HCT116 (cell line): ENCODE measurements around the gene GGT7. TPM values are rescaled to one million over a fixed set of nuclear protein-coding genes. Genes with fewer than 3 reads are reported as not detected.
A peak's percentile ranks its signal among the peaks of the same experiment; 100 is the strongest.

Source experiments
- ATAC-seq: fragments of 200-7000 bp; cut with Tn5 transposase; 2 replicates; pipeline ENCODE4 v1.9.1; 2020; ENCODE audit warnings: mild to moderate bottlenecking, moderate library complexity
- BruUV-seq: library from RNA; stranded (reverse); fragments of 400-500 nt; replicated peaks from 2 replicates; lab custom pipeline; 2021; lab: Mats Ljungman, UMichigan
- CTCF ChIA-PET: fragments of 300-600 bp; sonication (Branson Sonifier 250); formaldehyde crosslinking; loops from one replicate; lab custom pipeline; 2021; ENCODE audit warnings: antibody characterized with exemption; lab: Charles Lee
- POLR2A ChIA-PET: fragments of 300-600, 350-600 bp; sonication (Branson Sonifier 250); formaldehyde crosslinking; loops from one replicate; lab custom pipeline; 2021; ENCODE audit warnings: antibody characterized with exemption; lab: Charles Lee
- RAD21 ChIA-PET, 2 experiments: fragments of 300-600 bp; sonication (Branson Sonifier 250); formaldehyde crosslinking; loops; one replicate each; lab custom pipeline; 2023; ENCODE audit warnings: low total read pairs in 2 of 2; ENCODE audit not compliant: uncharacterized antibody in 2 of 2, unreplicated experiment in 2 of 2, low non-redundant PET in 1 of 2; lab: Charles Lee
- DNase-seq: peaks from one replicate; pipeline ENCODE4 v3.0.0-alpha.2; 2010; ENCODE audit warnings: low read depth, low spot score
- H2AFZ ChIP-seq: fragments of 200-600 bp; shearing (Covaris generic), sonication (generic); 2 replicates; pipeline ENCODE4 v1.6.1; 2017; ENCODE audit warnings: low read depth, mixed run types, mixed read lengths, antibody characterized with exemption, low read length; ENCODE audit not compliant: poor library complexity, severe bottlenecking
- H3K27ac ChIP-seq: 2 replicates; pipeline ENCODE4 v1.5.1; 2012; ENCODE audit warnings: low read depth, low read length
- H3K27me3 ChIP-seq: fragments of 200-600 bp; sonication (generic); 2 replicates; pipeline ENCODE4 v1.6.1; 2016; ENCODE audit warnings: mixed run types, low read length, mixed read lengths; ENCODE audit not compliant: insufficient read depth
- H3K36me3 ChIP-seq, 2 experiments: fragments of 200-500 bp in 1 of 2; fragments of 200-600 bp in 1 of 2; sonication (Bioruptor generic) in 1 of 2; sonication (generic) in 1 of 2; 2 replicates each; pipeline versions ENCODE4 v1.5.1 to v1.6.1; 2014 to 2016; ENCODE audit warnings: low read length in 2 of 2, inconsistent platforms in 1 of 2, mixed read lengths in 1 of 2, mixed run types in 1 of 2; ENCODE audit not compliant: insufficient read depth in 2 of 2, control insufficient read depth in 1 of 2
- H3K4me1 ChIP-seq, 2 experiments: fragments of 200-600 bp in 1 of 2; sonication (generic) in 1 of 2; 2 replicates each; pipeline versions ENCODE4 v1.5.1 to v1.6.1; 2012 to 2017; ENCODE audit warnings: low read length in 2 of 2, inconsistent platforms in 1 of 2, mild to moderate bottlenecking in 1 of 2, mixed read lengths in 1 of 2, mixed run types in 1 of 2, moderate library complexity in 1 of 2; ENCODE audit not compliant: insufficient read depth in 2 of 2, control insufficient read depth in 1 of 2
- H3K4me2 ChIP-seq: fragments of 200-600 bp; sonication (generic); 2 replicates; pipeline ENCODE4 v1.6.1; 2017; ENCODE audit warnings: mixed run types, low read length, mixed read lengths
- H3K4me3 ChIP-seq, 2 experiments: fragments of 200-600 bp in 1 of 2; sonication (generic) in 1 of 2; replicated peaks in 1 of 2; 2 replicates each; pipeline ENCODE4 v1.5.1; 2011 to 2016; ENCODE audit warnings: low read length in 2 of 2, control low read depth in 1 of 2, low read depth in 1 of 2, mild to moderate bottlenecking in 1 of 2, mixed read lengths in 1 of 2, mixed run types in 1 of 2
- H3K79me2 ChIP-seq: fragments of 200-600 bp; sonication (generic); 2 replicates; pipeline ENCODE4 v1.6.1; 2017; ENCODE audit warnings: mild to moderate bottlenecking, mixed run types, low read length, moderate library complexity, mixed read lengths; ENCODE audit not compliant: insufficient read depth
- H3K9ac ChIP-seq: fragments of 200-600 bp; sonication (generic); 2 replicates; pipeline ENCODE4 v1.6.1; 2016; ENCODE audit warnings: low read length, mixed read lengths
- H3K9me2 ChIP-seq: fragments of 200-600 bp; sonication (generic), shearing (Covaris generic); 2 replicates; pipeline ENCODE4 v1.6.1; 2017; ENCODE audit warnings: mixed run types, mild to moderate bottlenecking, moderate library complexity; ENCODE audit not compliant: insufficient read depth
- H3K9me3 ChIP-seq, 2 experiments: fragments of 200-500 bp in 1 of 2; fragments of 200-600 bp in 1 of 2; sonication (Bioruptor generic) in 1 of 2; sonication (generic) in 1 of 2; 2 replicates each; pipeline ENCODE4 v1.6.1; 2014 to 2017; ENCODE audit warnings: low read length in 2 of 2, mixed read lengths in 2 of 2, inconsistent platforms in 1 of 2, low read depth in 1 of 2, mild to moderate bottlenecking in 1 of 2, mixed run types in 1 of 2, moderate library complexity in 1 of 2; ENCODE audit not compliant: control insufficient read depth in 1 of 2, insufficient read depth in 1 of 2
- H4K20me1 ChIP-seq: fragments of 200-600 bp; sonication (generic), shearing (Covaris generic); 2 replicates; pipeline ENCODE4 v1.6.1; 2017; ENCODE audit warnings: mixed run types, mild to moderate bottlenecking, moderate library complexity; ENCODE audit not compliant: insufficient read depth
- ATF3 ChIP-seq: IDR thresholded peaks from 2 replicates; pipeline ENCODE4 v1.6.1; 2012
- CEBPB ChIP-seq: IDR thresholded peaks from 2 replicates; pipeline ENCODE4 v1.6.1; 2012; ENCODE audit warnings: low read depth
- EZH2 ChIP-seq: fragments of 200-600 bp; sonication (generic); IDR thresholded peaks from 2 replicates; pipeline ENCODE4 v1.6.1; 2017; ENCODE audit warnings: antibody characterized with exemption, mixed run types
- EZH2phosphoT487 ChIP-seq: fragments of 200-600 bp; IDR thresholded peaks from 2 replicates; pipeline ENCODE4 v1.6.1; 2018; ENCODE audit warnings: antibody characterized with exemption, borderline replicate concordance
- FOSL1 ChIP-seq: IDR thresholded peaks from 2 replicates; pipeline ENCODE4 v1.6.1; 2012; ENCODE audit warnings: low read depth
- RAD21 ChIP-seq: IDR thresholded peaks from 2 replicates; pipeline ENCODE4 v1.6.1; 2012; ENCODE audit warnings: low read depth, mild to moderate bottlenecking
- SIN3A ChIP-seq: IDR thresholded peaks from 2 replicates; pipeline ENCODE4 v1.6.1; 2012; ENCODE audit warnings: low read depth
- SP1 ChIP-seq: IDR thresholded peaks from 2 replicates; pipeline ENCODE4 v1.6.1; 2012; ENCODE audit warnings: low read depth
- SRF ChIP-seq: IDR thresholded peaks from 2 replicates; pipeline ENCODE4 v1.6.1; 2012; ENCODE audit warnings: low read depth
- TCF7L2 ChIP-seq: IDR thresholded peaks from 2 replicates; pipeline ENCODE4 v1.7.0; 2011; ENCODE audit warnings: borderline replicate concordance, inconsistent platforms; ENCODE audit not compliant: insufficient read depth, insufficient read length; ENCODE audit errors: extremely low read depth
- YY1 ChIP-seq: IDR thresholded peaks from 2 replicates; pipeline ENCODE4 v1.6.1; 2011; ENCODE audit warnings: low read length, low read depth, moderate library complexity, mild to moderate bottlenecking; ENCODE audit not compliant: insufficient replicate concordance; ENCODE audit errors: extremely low read depth
- ZFX ChIP-seq: fragments of 450-650 bp; IDR thresholded peaks from 2 replicates; pipeline ENCODE4 v1.6.1; 2017
- ZNF274 ChIP-seq: fragments of 200-500 bp; sonication (Bioruptor generic); IDR thresholded peaks from 2 replicates; pipeline ENCODE4 v1.6.1; 2014; ENCODE audit warnings: mild to moderate bottlenecking, low read depth, low read length, inconsistent platforms
- intact Hi-C: fragments of 100-400 bp; cut with micrococcal nuclease; formaldehyde crosslinking; loops from 2 replicates; pipeline ENCODE4 v1.10.0; 2022
- total RNA-seq: library from RNA; stranded (reverse); gene quantifications from one replicate; pipeline ENCODE4 v1.2.1, GENCODE V29; 2021; ENCODE audit not compliant: unreplicated experiment
- TF ChIP-seq, protein P1 (sequence below), 3 experiments: fragments of 200-600 bp in 1 of 3; sonication (generic) in 1 of 3; IDR thresholded peaks in 2 of 3; conservative IDR thresholded peaks in 1 of 3; 2 replicates each; pipeline ENCODE4 v1.5.1; 2012 to 2017; ENCODE audit warnings: low read depth in 2 of 3, low read length in 2 of 3, antibody characterized with exemption in 1 of 3, borderline replicate concordance in 1 of 3, control low read depth in 1 of 3, mild to moderate bottlenecking in 1 of 3, mixed read lengths in 1 of 3, mixed run types in 1 of 3, moderate library complexity in 1 of 3; ENCODE audit not compliant: insufficient read depth in 1 of 3
- TF ChIP-seq, protein P2 (sequence below): IDR thresholded peaks from 2 replicates; pipeline ENCODE4 v1.6.1; 2012

Gene GGT7
- total RNA-seq, 1 experiment from 2014 or later, result 9.4 TPM

DNA sequence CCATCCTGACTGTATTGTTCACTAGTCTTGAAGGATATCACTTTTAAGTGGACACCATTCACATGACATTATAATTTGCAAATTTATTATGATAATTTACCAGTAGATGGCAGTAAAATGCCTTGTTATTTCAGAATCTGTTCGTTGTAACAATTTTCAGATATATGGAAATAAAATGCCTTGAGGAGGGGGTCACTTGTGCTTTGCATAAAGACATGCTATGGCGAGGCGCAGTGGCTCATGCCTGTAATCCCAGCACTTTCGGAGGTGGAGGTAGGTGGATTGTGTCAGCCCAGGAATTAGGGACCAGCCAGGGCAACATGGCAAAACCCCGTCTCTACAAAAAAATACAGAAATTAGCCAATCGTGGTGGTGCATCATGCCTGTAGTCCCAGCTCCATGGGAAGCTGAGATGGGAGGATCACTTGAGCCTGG, 38.2 kb downstream of the GGT7 start:
- Histone ChIP-seq H3K4me3 (peak overlapping the region; percentile 8 to 48; a peak in 3 of 4 replicates), H3K4me1 (peaks cover 0 to 6% of the 10 kb centered on the region in 2 experiments; a peak in 1 of 4 replicates), H3K36me3 (no peaks in the 10 kb centered on the region), H2AFZ (peak overlapping the region; percentile 100), H3K27me3 (peaks cover 14% of the 10 kb centered on the region; the same call in 1 of the 2 replicates), H3K9ac (no peak overlapping the region), H3K4me2 (peak overlapping the region; percentile 88), H3K27ac (no peak overlapping the region), H4K20me1 (no peaks in the 10 kb centered on the region), H3K79me2 (no peaks in the 10 kb centered on the region), H3K9me3 (no peaks in the 10 kb centered on the region), H3K9me2 (no peaks in the 10 kb centered on the region)
- POLR2A ChIA-PET, result interaction anchor here (0.7 kb wide), 1 partner anchor 1650 kb away, joined by 4 read pairs; no protein-coding TSS in a partner anchor
- CTCF ChIA-PET, result interaction anchor here (0.8 to 1.7 kb wide), 7 partner anchors 9 to 613 kb away, joined by 3 to 6 read pairs (median 4); partner anchors contain the start of gene NCOA6
- TF ChIP-seq, protein P1, sequence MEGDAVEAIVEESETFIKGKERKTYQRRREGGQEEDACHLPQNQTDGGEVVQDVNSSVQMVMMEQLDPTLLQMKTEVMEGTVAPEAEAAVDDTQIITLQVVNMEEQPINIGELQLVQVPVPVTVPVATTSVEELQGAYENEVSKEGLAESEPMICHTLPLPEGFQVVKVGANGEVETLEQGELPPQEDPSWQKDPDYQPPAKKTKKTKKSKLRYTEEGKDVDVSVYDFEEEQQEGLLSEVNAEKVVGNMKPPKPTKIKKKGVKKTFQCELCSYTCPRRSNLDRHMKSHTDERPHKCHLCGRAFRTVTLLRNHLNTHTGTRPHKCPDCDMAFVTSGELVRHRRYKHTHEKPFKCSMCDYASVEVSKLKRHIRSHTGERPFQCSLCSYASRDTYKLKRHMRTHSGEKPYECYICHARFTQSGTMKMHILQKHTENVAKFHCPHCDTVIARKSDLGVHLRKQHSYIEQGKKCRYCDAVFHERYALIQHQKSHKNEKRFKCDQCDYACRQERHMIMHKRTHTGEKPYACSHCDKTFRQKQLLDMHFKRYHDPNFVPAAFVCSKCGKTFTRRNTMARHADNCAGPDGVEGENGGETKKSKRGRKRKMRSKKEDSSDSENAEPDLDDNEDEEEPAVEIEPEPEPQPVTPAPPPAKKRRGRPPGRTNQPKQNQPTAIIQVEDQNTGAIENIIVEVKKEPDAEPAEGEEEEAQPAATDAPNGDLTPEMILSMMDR (IDR thresholded peaks at IDR 0.05 in 2 of 3, conservative IDR thresholded peaks at IDR 0.05 in 1 of 3; ENCODE audit: borderline replicate concordance in 1 of 3, insufficient read depth in 1 of 3, low read depth in 2 of 3, low read length in 2 of 3), result peak; percentile 8 to 55 (median 55); a peak in 3 of 6 replicates
- no peak for TF ChIP-seq ZFX
- peak; percentile 78 for TF ChIP-seq RAD21
- peak; percentile 81 for ATAC-seq
- no TSS peak for BruUV-seq
- RAD21 ChIA-PET, result interaction anchor here (0.6 to 0.9 kb wide), 3 partner anchors 38 to 376 kb away, joined by 3 read pairs; no protein-coding TSS in a partner anchor
- peak; percentile 21 for DNase-seq
- intact Hi-C loops, result loop anchor here (1.0 to 2.0 kb wide), 4 partner anchors 126 to 434 kb away; no protein-coding TSS in a partner anchor

- Histone ChIP-seq H3K27ac (no peak overlapping the region), H3K4me2 (no peak overlapping the region), H3K79me2 (no peaks in the 10 kb centered on the region), H3K4me3 (no peak overlapping the region), H3K27me3 (peaks cover 14% of the 10 kb centered on the region; the same call in 1 of the 2 replicates), H3K36me3 (no peaks in the 10 kb centered on the region), H3K4me1 (peaks cover 0 to 6% of the 10 kb centered on the region in 2 experiments; a peak in 1 of 4 replicates), H4K20me1 (no peaks in the 10 kb centered on the region), H3K9me3 (no peaks in the 10 kb centered on the region), H2AFZ (no peak overlapping the region), H3K9ac (no peak overlapping the region), H3K9me2 (no peaks in the 10 kb centered on the region)
- ATAC-seq (no peak), DNase-seq (no peak)
- ChIA-PET CTCF (no interaction called here), POLR2A (no interaction called here), RAD21 (no interaction called here)
- intact Hi-C loops, result no loop called here
- no TSS peak for BruUV-seq
- TF ChIP-seq YY1, result no peak
- no peak for TF ChIP-seq ZFX
- TF ChIP-seq CEBPB, result no peak
- no peak for TF ChIP-seq EZH2
- TF ChIP-seq SIN3A, result no peak
- no peak for TF ChIP-seq RAD21
- TF ChIP-seq EZH2phosphoT487, result no peak
- TF ChIP-seq, protein P1 (IDR thresholded peaks at IDR 0.05 in 2 of 3, conservative IDR thresholded peaks at IDR 0.05 in 1 of 3; ENCODE audit: borderline replicate concordance in 1 of 3, insufficient read depth in 1 of 3, low read depth in 2 of 3, low read length in 2 of 3), result no peak
- TF ChIP-seq, protein P2, sequence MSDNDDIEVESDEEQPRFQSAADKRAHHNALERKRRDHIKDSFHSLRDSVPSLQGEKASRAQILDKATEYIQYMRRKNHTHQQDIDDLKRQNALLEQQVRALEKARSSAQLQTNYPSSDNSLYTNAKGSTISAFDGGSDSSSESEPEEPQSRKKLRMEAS, result no peak
- TF ChIP-seq ZNF274, result no peak
- no peak for TF ChIP-seq SRF
- no peak for TF ChIP-seq TCF7L2
- TF ChIP-seq SP1, result no peak
- TF ChIP-seq ATF3, result no peak
- no peak for TF ChIP-seq FOSL1
These were observed 40.7 kb downstream of the GGT7 start for GRCh38 chr20:34831936-34832335.
